ENCODE measurements around the gene STAMBP. TPM values are rescaled to one million over a fixed set of nuclear protein-coding genes. Genes with fewer than 3 reads are reported as not detected.
A peak's percentile ranks its signal among the peaks of the same experiment; 100 is the strongest.

The STAMBP gene
- total and polyA plus RNA-seq, 2 of the 4 experiments (the other 2 are of a cell fraction), result 29.7 to 38.7 TPM

- dilution Hi-C loops (cut with HindIII; ENCODE audit: low sequenced_read_pairs, unreplicated experiment) (loop anchor here (25.0 kb wide), 1 partner anchor 284 kb away; no protein-coding TSS in a partner anchor), intact Hi-C loops (cut with micrococcal nuclease) (loop anchor here (2.0 kb wide), 2 partner anchors 43 to 67 kb away; no protein-coding TSS in a partner anchor), in situ Hi-C loops (cut with MboI; ENCODE audit: low sequenced_read_pairs) (loop anchor here (10.0 to 25.0 kb wide), 2 partner anchors 157 to 309 kb away; partner anchors contain the start of genes BOLA3 and TET3)
- peaks cover 2% of the 10 kb centered on the region; the same call in 1 of the 2 replicates for H3K36me3 ChIP-seq (ENCODE audit: control insufficient read depth, insufficient read depth, low read length)
- H3K4me3 ChIP-seq (ENCODE audit: insufficient read depth, low read depth, low read length), result no peak overlapping the region; the same call in 1 of the 2 replicates
- H3K4ac ChIP-seq (ENCODE audit: low read depth, low read length), result no peak overlapping the region
- H3K9ac ChIP-seq (ENCODE audit: low read depth, low read length), result no peak overlapping the region
- peak overlapping the region; percentile 37 for H4K5ac ChIP-seq (ENCODE audit: low read depth, low read length)
- H3K4me2 ChIP-seq (ENCODE audit: low read depth, low read length), result peak overlapping the region; percentile 11; the same call in 1 of the 2 replicates
- DNase-seq (no peak), ATAC-seq (ENCODE audit: low read depth) (no peak)
- H2AFZ ChIP-seq (replicated peaks; ENCODE audit: low read length, poor library complexity), result peak overlapping the region; percentile 48
- BruUV-seq (replicated peaks), result no TSS peak
- no peak overlapping the region for H2BK15ac ChIP-seq (ENCODE audit: low read depth, low read length)
- no peak overlapping the region for H3K18ac ChIP-seq (ENCODE audit: low read depth, low read length)
- H2AK9ac ChIP-seq (replicated peaks; ENCODE audit: low read depth, low read length, poor library complexity), result no peak overlapping the region
- TF ChIP-seq FOS (IDR thresholded peaks at IDR 0.05; ENCODE audit: low read depth, low read length), result no peak
- no peak for TF ChIP-seq USF2 (IDR thresholded peaks at IDR 0.05; ENCODE audit: low read depth, low read length)
- TF ChIP-seq POLR2A (IDR thresholded peaks at IDR 0.05; ENCODE audit: low read depth, low read length), result no peak
- no peak for TF ChIP-seq MXI1 (IDR thresholded peaks at IDR 0.05; ENCODE audit: borderline replicate concordance, low read depth, low read length)
- no peak for TF ChIP-seq CHD1 (IDR thresholded peaks at IDR 0.05; ENCODE audit: low read depth, low read length)
- no peak for TF ChIP-seq NFE2L2 (IDR thresholded peaks at IDR 0.05; ENCODE audit: low read depth, low read length)
- TF ChIP-seq RAD21 (IDR thresholded peaks at IDR 0.05; ENCODE audit: low read length), result no peak
- TF ChIP-seq BHLHE40 (IDR thresholded peaks at IDR 0.05; ENCODE audit: low read depth, low read length), result no peak
- TF ChIP-seq CTCF (conservative IDR thresholded peaks at IDR 0.05; ENCODE audit: low read depth, low read length), result no peak
- no peak for TF ChIP-seq RCOR1 (IDR thresholded peaks at IDR 0.05; ENCODE audit: insufficient replicate concordance, low read length)
- ChIA-PET POLR2A (ENCODE audit: unreplicated experiment) (interaction anchor here (0.6 to 1.4 kb wide), 3 partner anchors 65 to 84 kb away, joined by 3 to 20 read pairs (median 5); partner anchors contain the start of gene ACTG2), CTCF (interaction anchor here (0.7 to 1.6 kb wide), 3 partner anchors 277 to 320 kb away, joined by 3 to 4 read pairs (median 3); no protein-coding TSS in a partner anchor)
- no peak overlapping the region for H3K23ac ChIP-seq (ENCODE audit: low read depth, low read length)
- H3K27ac ChIP-seq (ENCODE audit: insufficient read depth, low read length), result no peak overlapping the region
- H3K4me1 ChIP-seq (ENCODE audit: control insufficient read depth, insufficient read depth, low read length), result peaks cover 3% of the 10 kb centered on the region; the same call in 1 of the 2 replicates
- H4K20me1 ChIP-seq (ENCODE audit: insufficient read depth, low read length), result no peaks in the 10 kb centered on the region
- H3K79me1 ChIP-seq (ENCODE audit: low read depth in 1 of 2, low read length in 2 of 2), result peaks cover 20 to 39% of the 10 kb centered on the region in 2 experiments; a peak in 3 of 4 replicates
- H3K9me3 ChIP-seq (ENCODE audit: control insufficient read depth, insufficient read depth, low read length), result no peaks in the 10 kb centered on the region
- H3K14ac ChIP-seq (replicated peaks; ENCODE audit: low read depth, low read length), result no peak overlapping the region
- peak overlapping the region; percentile 75 to 96; a peak in 2 of 4 replicates for H4K8ac ChIP-seq (ENCODE audit: low read depth in 2 of 2, low read length in 2 of 2)
- H4K91ac ChIP-seq (ENCODE audit: insufficient read depth, low read depth, low read length), result no peak overlapping the region
- 76% methylated on average over 4 of the region's 9 CpGs; no CpG with 5 or more reads in 1 of the 2 experiments for WGBS, 2 experiments (ENCODE audit: extremely low coverage in 2 of 2, insufficient read length in 1 of 2)
- no peak overlapping the region for H2BK120ac ChIP-seq (ENCODE audit: low read depth, low read length)
- 0 out of 2 replicates have a peak, but pooled peaks cover 2% of the 10 kb centered on the region for H3K27me3 ChIP-seq (ENCODE audit: control insufficient read depth, insufficient read depth, low read length)
- no peak overlapping the region for H2BK5ac ChIP-seq (ENCODE audit: low read depth, low read length, poor library complexity, severe bottlenecking)
- H2BK20ac ChIP-seq (ENCODE audit: low read depth, low read length), result no peak overlapping the region
- H2AK5ac ChIP-seq (ENCODE audit: low read depth, low read length), result no peak overlapping the region
- H3K9me1 ChIP-seq (ENCODE audit: insufficient read depth, low read length), result no peaks in the 10 kb centered on the region
- no peak overlapping the region for H3K56ac ChIP-seq (ENCODE audit: extremely low read depth, insufficient read depth, low read length)
Observed at GRCh38 chr2:73827660-73828388, 937 bp upstream of the STAMBP start.

All from IMR-90 (cell line).